ENCODE data around the gene RAD51B. TPM values are rescaled to one million over a fixed set of nuclear protein-coding genes. Genes with fewer than 3 reads are reported as not detected.

Gene RAD51B
- total and polyA plus RNA-seq, 9 of the 15 experiments (the other 6 are each of a cell fraction or from before 2014, with no cell fraction given), result 8.5 to 17.3 (median 11.3) TPM

GRCh38 chr14:68295316-68295816 lies 475.8 kb downstream of the RAD51B start (continued):
- TF ChIP-seq PATZ1 (CRISPR knock-in tag; IDR thresholded peaks at IDR 0.05; ENCODE audit: borderline replicate concordance) (no peak), PHB2 (IDR thresholded peaks at IDR 0.05; ENCODE audit: low read depth) (peak; percentile 78), LCOR (CRISPR knock-in tag; IDR thresholded peaks at IDR 0.05) (peak; percentile 85; the same call in 1 of the 2 replicates), FIP1L1 (IDR thresholded peaks at IDR 0.05; ENCODE audit: low read depth, low read length, poor library complexity, severe bottlenecking) (no peak), NRF1 (conservative IDR thresholded peaks at IDR 0.05 in 1 of 2, IDR thresholded peaks at IDR 0.05 in 1 of 2) (peak; percentile 36 to 49; a peak in 3 of 4 replicates), E2F6 (IDR thresholded peaks at IDR 0.05; ENCODE audit: borderline replicate concordance in 1 of 2, extremely low read depth in 1 of 2, insufficient read depth in 1 of 2, insufficient read length in 1 of 2, low read depth in 1 of 2, low read length in 1 of 2, poor library complexity in 1 of 2, severe bottlenecking in 1 of 2) (no peak), ZNF717 (CRISPR knock-in tag; IDR thresholded peaks at IDR 0.05) (no peak), GATAD2A (IDR thresholded peaks at IDR 0.05) (0 out of 2 replicates have a peak, but pooled peaks have one; percentile 20), PML (IDR thresholded peaks at IDR 0.05; ENCODE audit: low read length) (peak; percentile 91), MAZ (CRISPR knock-in tag; conservative IDR thresholded peaks at IDR 0.05 in 1 of 2, IDR thresholded peaks at IDR 0.05 in 1 of 2) (peak; percentile 66 to 76; a peak in 3 of 4 replicates), SRSF1 (IDR thresholded peaks at IDR 0.05; ENCODE audit: low read depth, low read length) (no peak), HDAC3 (IDR thresholded peaks at IDR 0.05; ENCODE audit: borderline replicate concordance, partially characterized antibody) (peak; percentile 92), SREBF1 (IDR thresholded peaks at IDR 0.05; ENCODE audit: borderline replicate concordance, low read depth, low read length) (peak; percentile 58; the same call in 1 of the 2 replicates), EGR1 (conservative IDR thresholded peaks at IDR 0.05) (peak; percentile 45), POLR2AphosphoS5 (IDR thresholded peaks at IDR 0.05; ENCODE audit: control insufficient read depth, insufficient read depth, low read depth, low read length) (peak; percentile 94), WHSC1 (IDR thresholded peaks at IDR 0.05; ENCODE audit: low read length) (no peak)
- TF ChIP-seq, protein P1, sequence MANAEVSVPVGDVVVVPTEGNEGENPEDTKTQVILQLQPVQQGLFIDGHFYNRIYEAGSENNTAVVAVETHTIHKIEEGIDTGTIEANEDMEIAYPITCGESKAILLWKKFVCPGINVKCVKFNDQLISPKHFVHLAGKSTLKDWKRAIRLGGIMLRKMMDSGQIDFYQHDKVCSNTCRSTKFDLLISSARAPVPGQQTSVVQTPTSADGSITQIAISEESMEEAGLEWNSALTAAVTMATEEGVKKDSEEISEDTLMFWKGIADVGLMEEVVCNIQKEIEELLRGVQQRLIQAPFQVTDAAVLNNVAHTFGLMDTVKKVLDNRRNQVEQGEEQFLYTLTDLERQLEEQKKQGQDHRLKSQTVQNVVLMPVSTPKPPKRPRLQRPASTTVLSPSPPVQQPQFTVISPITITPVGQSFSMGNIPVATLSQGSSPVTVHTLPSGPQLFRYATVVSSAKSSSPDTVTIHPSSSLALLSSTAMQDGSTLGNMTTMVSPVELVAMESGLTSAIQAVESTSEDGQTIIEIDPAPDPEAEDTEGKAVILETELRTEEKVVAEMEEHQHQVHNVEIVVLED (CRISPR knock-in tag; IDR thresholded peaks at IDR 0.05), result no peak
- TF ChIP-seq, protein P2, sequence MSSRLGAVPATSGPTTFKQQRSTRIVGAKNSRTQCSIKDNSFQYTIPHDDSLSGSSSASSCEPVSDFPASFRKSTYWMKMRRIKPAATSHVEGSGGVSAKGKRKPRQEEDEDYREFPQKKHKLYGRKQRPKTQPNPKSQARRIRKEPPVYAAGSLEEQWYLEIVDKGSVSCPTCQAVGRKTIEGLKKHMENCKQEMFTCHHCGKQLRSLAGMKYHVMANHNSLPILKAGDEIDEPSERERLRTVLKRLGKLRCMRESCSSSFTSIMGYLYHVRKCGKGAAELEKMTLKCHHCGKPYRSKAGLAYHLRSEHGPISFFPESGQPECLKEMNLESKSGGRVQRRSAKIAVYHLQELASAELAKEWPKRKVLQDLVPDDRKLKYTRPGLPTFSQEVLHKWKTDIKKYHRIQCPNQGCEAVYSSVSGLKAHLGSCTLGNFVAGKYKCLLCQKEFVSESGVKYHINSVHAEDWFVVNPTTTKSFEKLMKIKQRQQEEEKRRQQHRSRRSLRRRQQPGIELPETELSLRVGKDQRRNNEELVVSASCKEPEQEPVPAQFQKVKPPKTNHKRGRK (tag; IDR thresholded peaks at IDR 0.05), result no peak
- TF ChIP-seq, protein P3, sequence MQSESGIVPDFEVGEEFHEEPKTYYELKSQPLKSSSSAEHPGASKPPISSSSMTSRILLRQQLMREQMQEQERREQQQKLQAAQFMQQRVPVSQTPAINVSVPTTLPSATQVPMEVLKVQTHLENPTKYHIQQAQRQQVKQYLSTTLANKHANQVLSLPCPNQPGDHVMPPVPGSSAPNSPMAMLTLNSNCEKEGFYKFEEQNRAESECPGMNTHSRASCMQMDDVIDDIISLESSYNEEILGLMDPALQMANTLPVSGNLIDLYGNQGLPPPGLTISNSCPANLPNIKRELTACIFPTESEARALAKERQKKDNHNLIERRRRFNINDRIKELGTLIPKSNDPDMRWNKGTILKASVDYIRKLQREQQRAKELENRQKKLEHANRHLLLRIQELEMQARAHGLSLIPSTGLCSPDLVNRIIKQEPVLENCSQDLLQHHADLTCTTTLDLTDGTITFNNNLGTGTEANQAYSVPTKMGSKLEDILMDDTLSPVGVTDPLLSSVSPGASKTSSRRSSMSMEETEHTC (IDR thresholded peaks at IDR 0.05), result peak; percentile 76; the same call in 1 of the 2 replicates

Data from K562 (cell line).